NOMO-1 (cell line): ENCODE data around the gene DMD.
A peak's percentile ranks its signal among the peaks of the same experiment; 100 is the strongest.
"Not testable (repeated sequence)": the region's sequence is repeated elsewhere in the genome, so short reads cannot be mapped to it uniquely, and the experiment has no call there.

Experiments
- DNase-seq, 2 experiments: peaks; one replicate each; lab custom pipeline; 2025; ENCODE audit not compliant: unreplicated experiment in 2 of 2; lab: John Stamatoyannopoulos, UW

The DMD gene

GRCh38 chrX:31487951-31488350 is 1723.4 kb downstream of the DMD start:
- no peak for DNase-seq

DNA sequence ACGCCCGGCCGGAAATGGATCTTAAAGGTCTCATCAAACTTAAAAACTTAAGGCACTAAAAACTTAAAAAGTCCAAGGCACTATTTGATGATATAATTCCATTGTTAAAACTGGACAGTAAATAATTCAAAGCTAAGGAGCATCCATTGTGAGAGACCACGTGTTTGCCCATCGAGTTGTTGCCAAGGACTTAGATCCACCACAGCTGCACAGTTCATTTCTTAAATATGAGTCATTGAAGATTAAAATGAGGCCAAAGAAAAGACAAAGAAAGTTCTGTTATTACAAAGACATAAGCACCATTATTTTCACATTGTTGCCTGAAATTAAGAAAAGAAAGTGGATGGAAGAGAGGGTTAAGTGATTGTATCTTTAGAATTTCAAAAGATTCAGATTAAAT is 1728.0 kb downstream of the DMD start:
- no peak for DNase-seq

DNA sequence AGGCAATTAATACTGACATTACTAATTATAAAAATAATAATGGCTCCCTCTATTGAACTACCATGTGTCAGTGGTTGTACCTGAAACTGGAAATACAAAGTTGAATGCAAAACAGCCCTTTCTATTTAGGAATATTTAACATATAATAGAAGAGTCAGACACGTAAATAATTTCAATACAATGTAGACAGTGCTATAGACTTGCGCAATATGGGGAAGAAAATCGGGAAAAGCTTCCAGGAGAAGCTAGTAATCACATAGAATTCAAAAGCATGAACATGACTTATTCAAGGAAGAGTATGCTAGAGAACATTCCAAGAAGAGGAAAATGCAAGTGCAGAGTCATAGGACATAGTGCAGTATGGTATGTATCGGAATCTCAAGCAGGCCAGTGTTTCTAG is 1730.7 kb downstream of the DMD start:
- DNase-seq, result no peak

DNA sequence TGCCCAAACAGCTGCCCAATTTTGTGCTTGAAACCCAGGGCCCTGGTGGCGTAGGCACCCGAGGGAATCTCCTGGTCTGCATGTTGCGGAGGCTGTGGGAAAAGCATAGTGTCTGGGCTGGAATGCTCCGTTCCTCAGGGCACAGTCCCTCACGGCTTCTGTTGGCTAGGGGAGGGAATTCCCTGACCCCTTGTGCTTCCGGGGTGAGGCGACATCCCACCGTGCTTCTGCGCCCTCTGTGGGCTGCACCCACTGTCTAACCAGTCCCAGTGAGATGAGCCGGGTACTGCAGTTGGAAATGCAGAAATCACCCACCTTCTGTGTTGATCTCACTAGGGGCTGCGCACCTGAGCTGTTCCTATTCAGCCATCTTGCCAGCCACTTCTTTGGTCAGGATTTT is 1740.1 kb downstream of the DMD start:
- no peak for DNase-seq

- DNase-seq, result not testable (repeated sequence)
Measured at GRCh38 chrX:31470753-31471152, 1740.6 kb downstream of the DMD start.

DNA sequence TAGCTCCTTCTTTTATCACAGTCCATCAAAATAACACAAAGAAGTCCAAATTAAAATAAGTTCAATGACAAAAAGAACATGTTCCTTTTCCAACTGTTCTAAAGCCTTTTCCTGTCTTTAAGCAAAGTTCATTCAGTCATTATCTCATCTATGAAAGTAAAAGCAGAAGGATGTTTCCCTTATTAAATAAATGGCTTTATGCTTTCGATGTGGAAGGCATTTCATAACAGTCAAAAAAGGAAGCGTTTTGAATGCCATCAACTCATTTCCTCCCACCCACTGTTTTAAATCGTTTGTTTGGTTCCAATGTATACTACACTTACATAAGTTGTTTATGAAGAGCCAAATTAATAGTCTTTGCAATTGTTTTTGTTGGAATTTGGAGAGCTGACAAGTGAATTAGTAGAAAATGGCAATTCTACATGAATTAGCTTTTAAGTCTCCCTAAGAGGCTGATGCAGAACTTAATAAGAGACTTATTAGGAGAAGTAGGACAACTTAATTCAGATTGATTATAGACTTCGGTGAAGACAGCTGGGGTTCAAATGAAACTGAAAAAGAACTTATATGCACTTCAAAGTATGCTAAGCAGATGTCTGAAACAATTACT is 1746.9 kb downstream of the DMD start:
- peak; percentile 41 to 82 for DNase-seq

- no peak for DNase-seq
Measured at GRCh38 chrX:31461266-31461665, 1750.1 kb downstream of the DMD start.

GRCh38 chrX:31459361-31459760 is 1752.0 kb downstream of the DMD start:
- peak in 1 of 2 experiments; percentile 9 for DNase-seq

- DNase-seq, result no peak
Measured at GRCh38 chrX:31449965-31450364, 1761.4 kb downstream of the DMD start.

- no peak for DNase-seq
Measured at GRCh38 chrX:31449081-31449480, 1762.3 kb downstream of the DMD start.

DNA sequence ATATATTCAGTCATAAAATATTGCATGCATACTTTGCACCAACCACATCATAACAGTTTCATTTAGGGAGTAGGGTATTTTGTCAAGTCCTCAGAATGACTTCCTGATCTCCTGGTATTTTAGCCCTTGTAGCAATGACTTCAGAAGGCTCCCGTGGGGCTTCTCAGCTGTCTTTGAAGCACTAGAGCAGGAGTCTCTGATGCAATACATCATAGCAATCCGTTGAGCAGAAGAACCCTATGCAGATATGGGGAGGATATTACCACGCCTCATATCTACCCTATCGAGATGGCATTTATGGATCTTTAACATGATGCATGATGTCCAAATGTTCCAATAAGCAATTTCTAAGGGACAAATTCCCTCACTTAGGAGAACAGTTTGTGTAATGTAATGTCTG is 1765.8 kb downstream of the DMD start:
- no peak for DNase-seq

- DNase-seq, result no peak
Measured at GRCh38 chrX:31443654-31444053, 1767.7 kb downstream of the DMD start.

DNA sequence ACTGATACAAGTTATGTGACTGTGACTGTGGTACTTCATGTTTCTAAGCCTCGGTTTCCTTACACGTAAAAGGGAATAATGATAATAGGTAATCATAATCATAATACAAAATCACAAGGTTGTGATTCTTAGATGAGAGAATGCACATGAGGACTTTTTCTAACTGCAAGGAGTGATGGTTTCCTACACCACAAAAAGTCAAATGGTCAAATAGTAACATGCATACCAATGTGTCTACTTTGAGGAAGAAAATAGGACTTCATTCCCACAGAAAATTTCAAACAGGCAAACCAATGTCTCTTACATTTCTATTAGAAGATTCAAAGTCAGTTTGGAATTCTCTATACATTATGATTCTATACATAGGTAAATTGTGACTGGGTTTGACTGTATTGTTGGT is 1770.8 kb downstream of the DMD start:
- DNase-seq, result no peak

DNA sequence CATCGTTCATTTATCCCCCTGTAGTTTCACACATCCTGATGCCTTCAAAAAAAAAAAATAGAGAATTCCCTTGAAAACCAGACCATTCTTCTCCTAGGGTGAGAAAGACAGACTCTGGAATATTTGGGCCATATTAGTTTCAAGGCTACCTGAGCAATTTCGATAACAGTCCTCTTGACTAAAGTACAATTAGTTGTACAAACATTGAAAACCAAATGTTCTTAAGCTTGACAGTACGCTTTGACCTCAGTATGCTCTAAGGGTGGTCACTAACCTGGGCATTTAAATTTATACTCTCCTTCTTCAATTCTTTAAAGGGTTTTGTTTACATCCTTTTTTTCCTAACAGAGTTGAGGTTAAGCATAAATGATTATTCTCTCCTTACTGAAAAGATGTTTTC is 1774.9 kb downstream of the DMD start:
- DNase-seq, result no peak

DNA sequence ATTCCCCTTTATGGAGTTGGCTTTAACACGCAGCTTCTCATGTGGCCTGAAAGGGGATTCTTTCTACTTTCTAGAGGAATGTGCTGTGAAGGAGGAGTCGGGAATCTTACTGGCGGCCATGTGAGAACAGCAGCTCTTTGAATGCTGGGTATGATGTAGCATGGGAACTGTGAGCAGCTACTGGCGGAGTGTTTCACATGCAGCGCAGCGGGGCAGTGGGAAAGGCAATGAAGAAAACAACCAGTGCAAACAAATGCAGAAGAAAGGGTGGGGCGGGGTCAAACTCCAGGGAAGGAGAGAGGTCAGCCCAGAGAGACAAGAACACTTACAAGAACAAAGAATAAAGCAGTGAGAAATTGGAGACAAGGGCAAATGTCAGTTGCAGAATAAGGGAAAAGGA is 1775.8 kb downstream of the DMD start:
- DNase-seq, result no peak

- DNase-seq, result no peak
Measured at GRCh38 chrX:31433856-31434255, 1777.5 kb downstream of the DMD start.

GRCh38 chrX:31429915-31430314 is 1781.4 kb downstream of the DMD start:
- no peak for DNase-seq

DNA sequence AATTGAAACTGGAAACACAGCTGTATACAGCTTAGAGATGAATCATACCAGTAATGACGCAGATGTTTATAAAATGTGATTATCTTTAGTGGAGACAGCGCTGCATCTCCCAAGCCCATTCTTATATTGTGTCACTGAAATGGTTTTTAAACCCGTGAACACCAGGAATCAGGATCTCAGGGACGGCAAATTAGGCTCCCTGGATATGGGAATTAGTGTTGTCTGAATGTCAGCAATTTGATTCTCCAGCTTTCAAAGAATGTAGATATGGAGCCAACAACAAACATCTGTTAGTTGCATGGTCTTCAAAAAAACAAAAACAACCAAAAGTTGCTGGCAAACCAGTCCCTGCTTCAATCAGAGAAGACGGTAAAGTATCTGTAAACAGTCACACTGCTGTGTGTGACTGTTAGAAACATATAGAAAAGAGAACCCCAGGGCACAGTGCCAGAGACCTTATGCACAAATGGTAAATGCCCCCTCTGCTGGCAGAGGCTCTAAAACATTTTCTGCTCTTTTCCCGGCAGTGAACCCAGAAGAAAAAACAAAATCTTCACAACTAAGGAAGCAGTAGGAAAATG is 1787.7 kb downstream of the DMD start:
- DNase-seq, result peak; percentile 45 to 46

GRCh38 chrX:31421441-31421840 is 1789.9 kb downstream of the DMD start:
- no peak for DNase-seq

DNA sequence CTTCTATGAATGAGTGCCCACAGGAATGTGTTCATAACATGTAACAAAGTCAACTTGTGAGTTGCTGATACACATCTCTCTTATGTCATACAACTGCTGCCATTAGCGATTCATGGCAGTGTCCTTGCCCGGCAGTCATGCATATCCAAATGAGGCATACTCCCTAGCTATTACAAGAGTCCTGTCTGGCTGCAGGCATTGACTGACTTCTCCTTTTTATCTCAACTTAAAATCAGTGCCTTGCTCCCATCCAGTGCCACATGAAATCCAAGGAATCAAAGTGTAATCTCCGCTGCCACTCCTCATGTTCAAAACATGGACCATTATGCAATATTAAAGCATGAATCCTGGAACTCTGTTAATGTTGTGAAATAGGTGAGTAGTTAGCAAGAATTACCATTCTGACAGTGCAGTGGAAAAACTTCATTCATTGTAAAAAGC is 1790.6 kb downstream of the DMD start:
- no peak for DNase-seq

DNA sequence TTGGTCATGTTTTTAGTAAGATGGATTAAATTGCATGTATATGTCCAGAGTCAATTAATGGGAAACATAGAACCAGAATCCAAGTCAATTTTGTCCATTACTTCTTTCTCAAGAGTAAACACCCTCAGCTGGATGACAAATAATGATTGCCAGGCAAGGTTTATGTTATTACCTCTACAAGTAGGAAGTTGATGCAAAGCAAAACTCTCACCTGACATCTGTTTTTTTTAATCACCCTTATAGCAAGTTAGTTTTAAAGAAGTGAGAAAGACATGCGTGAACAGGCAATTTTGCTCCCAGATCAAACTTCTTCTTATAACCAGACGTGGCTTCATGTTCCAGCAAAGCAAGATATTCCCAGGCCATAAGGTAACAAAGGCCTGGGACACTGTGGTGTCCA is 1791.0 kb downstream of the DMD start:
- no peak for DNase-seq

- no peak for DNase-seq
Measured at GRCh38 chrX:31397119-31397518, 1814.2 kb downstream of the DMD start.

GRCh38 chrX:31392513-31392912 is 1818.8 kb downstream of the DMD start:
- DNase-seq, result no peak
